ENCODE measurements around the gene MUC4.

DNA sequence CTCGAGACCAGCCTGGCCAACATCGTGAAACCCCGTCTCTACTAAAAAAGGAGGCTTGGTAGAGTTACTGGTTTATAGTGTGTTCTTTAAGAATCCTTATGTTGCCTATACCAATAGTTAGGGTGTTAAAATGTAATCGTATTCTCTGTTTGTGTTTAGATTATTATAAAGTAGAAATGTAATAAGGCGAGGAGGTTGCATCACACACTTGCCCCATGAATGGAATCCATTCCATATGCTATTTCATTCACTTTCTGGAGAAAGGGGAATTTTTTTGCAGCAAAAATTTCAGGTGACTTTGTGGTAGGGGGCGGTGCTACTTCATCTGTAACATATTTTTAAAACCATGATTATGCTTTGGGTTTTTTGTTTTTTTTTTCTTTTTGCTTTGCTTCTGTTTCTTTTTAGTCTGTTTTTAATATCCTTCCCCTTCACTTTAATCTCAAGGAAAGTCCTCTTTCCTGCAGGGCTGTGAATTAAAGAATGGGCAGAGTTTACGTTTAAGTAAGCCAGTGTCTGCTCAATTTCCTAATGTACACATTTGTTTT is 33.0 kb upstream of the MUC4 start:
- TF ChIP-seq ZFP3 (CRISPR knock-in tag; IDR thresholded peaks at IDR 0.05) (no peak), ZFP30 (CRISPR knock-in tag; IDR thresholded peaks at IDR 0.05) (no peak), BACH2 (CRISPR knock-in tag; IDR thresholded peaks at IDR 0.05; ENCODE audit: borderline replicate concordance) (no peak), ZNF70 (CRISPR knock-in tag; IDR thresholded peaks at IDR 0.05) (no peak), ZNF565 (CRISPR knock-in tag; conservative IDR thresholded peaks at IDR 0.05; ENCODE audit: low read depth) (no peak)
- TF ChIP-seq, protein P1, sequence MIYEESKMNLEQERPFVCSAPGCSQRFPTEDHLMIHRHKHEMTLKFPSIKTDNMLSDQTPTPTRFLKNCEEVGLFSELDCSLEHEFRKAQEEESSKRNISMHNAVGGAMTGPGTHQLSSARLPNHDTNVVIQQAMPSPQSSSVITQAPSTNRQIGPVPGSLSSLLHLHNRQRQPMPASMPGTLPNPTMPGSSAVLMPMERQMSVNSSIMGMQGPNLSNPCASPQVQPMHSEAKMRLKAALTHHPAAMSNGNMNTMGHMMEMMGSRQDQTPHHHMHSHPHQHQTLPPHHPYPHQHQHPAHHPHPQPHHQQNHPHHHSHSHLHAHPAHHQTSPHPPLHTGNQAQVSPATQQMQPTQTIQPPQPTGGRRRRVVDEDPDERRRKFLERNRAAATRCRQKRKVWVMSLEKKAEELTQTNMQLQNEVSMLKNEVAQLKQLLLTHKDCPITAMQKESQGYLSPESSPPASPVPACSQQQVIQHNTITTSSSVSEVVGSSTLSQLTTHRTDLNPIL (CRISPR knock-in tag; IDR thresholded peaks at IDR 0.05; ENCODE audit: low read depth): no peak
- TF ChIP-seq, protein P2, sequence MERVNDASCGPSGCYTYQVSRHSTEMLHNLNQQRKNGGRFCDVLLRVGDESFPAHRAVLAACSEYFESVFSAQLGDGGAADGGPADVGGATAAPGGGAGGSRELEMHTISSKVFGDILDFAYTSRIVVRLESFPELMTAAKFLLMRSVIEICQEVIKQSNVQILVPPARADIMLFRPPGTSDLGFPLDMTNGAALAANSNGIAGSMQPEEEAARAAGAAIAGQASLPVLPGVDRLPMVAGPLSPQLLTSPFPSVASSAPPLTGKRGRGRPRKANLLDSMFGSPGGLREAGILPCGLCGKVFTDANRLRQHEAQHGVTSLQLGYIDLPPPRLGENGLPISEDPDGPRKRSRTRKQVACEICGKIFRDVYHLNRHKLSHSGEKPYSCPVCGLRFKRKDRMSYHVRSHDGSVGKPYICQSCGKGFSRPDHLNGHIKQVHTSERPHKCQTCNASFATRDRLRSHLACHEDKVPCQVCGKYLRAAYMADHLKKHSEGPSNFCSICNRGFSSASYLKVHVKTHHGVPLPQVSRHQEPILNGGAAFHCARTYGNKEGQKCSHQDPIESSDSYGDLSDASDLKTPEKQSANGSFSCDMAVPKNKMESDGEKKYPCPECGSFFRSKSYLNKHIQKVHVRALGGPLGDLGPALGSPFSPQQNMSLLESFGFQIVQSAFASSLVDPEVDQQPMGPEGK (CRISPR knock-in tag; IDR thresholded peaks at IDR 0.05; ENCODE audit: borderline replicate concordance): no peak
- TF ChIP-seq, protein P3, sequence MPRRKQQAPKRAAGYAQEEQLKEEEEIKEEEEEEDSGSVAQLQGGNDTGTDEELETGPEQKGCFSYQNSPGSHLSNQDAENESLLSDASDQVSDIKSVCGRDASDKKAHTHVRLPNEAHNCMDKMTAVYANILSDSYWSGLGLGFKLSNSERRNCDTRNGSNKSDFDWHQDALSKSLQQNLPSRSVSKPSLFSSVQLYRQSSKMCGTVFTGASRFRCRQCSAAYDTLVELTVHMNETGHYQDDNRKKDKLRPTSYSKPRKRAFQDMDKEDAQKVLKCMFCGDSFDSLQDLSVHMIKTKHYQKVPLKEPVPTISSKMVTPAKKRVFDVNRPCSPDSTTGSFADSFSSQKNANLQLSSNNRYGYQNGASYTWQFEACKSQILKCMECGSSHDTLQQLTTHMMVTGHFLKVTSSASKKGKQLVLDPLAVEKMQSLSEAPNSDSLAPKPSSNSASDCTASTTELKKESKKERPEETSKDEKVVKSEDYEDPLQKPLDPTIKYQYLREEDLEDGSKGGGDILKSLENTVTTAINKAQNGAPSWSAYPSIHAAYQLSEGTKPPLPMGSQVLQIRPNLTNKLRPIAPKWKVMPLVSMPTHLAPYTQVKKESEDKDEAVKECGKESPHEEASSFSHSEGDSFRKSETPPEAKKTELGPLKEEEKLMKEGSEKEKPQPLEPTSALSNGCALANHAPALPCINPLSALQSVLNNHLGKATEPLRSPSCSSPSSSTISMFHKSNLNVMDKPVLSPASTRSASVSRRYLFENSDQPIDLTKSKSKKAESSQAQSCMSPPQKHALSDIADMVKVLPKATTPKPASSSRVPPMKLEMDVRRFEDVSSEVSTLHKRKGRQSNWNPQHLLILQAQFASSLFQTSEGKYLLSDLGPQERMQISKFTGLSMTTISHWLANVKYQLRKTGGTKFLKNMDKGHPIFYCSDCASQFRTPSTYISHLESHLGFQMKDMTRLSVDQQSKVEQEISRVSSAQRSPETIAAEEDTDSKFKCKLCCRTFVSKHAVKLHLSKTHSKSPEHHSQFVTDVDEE (CRISPR knock-in tag; IDR thresholded peaks at IDR 0.05): no peak
